GM19372 (cell line): ENCODE measurements around the gene FAM53A.

Experiments used
- ATAC-seq: cut with Tn5 transposase; IDR thresholded peaks from one replicate; pipeline ENCODE4 v1.9.1; 2021; ENCODE audit warnings: mild to moderate bottlenecking, low read depth, moderate library complexity; ENCODE audit not compliant: unreplicated experiment

Gene FAM53A

GRCh38 chr4:1663549-1663948 is 20.6 kb downstream of the FAM53A start:
- ATAC-seq: no peak

DNA sequence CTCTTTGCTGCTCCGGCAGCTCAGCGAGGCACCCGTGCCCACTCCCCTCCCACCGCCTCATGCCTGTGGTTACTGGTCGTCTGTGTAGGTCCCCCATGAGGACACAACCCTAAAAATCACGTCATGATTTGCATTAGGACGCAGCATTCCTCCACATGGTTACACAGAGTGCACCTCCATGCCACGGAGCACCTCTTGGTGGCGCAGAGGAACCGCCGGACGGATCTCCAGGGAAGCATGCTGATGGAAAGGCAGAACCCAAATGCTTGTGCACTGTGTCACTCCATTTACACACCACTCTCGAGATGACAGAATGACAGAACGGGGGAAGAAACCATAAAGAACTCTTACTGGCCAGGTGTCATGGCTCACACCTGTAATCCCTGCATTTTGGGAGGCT is 22.4 kb downstream of the FAM53A start:
- no peak for ATAC-seq

- ATAC-seq: no peak
Measured at GRCh38 chr4:1660948-1661677, 23.0 kb downstream of the FAM53A start.

DNA sequence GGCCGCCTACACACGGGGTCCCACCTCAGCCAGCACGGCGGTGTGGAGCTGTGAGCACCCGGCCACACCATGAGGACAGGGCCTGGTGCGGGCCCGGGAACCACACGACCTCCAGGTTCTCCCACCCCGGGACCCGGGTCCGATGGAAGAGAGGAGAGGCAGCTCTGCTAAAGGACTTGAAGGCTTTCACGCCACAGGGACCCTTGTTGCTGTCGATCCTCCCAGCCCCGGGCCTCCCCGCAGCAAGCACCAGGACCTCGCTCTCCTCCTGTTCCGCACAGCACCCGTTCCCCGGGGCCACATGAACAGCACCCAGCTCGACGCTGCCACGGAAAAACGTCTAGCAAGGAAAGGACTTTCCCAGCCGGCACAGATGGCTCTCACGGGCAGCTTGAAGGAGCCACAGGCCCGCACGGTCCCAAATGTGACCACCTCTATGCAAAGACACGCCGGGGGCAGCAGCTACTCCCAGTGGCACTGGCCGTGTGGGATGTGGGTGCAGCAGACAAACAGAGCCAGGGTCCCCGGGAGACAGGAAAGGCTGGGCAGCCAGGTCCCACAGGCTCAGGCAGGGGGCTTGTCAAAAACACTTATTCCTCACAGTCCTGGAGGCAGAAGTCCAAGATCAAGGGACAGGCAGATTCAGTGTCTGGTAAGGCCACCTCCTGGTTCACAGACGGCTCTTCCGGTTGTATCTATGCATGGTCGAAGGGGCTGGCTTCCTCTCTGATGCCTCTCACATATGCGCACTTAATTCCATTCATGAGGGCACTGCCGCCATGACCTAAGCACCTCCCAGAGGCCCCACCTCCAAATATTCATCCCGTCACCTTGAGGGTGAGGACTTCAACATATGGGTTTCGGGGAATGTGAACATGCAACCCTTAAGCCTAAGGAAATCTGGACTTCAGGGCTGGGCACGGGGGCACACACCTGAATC is 24.7 kb downstream of the FAM53A start:
- ATAC-seq: no peak

DNA sequence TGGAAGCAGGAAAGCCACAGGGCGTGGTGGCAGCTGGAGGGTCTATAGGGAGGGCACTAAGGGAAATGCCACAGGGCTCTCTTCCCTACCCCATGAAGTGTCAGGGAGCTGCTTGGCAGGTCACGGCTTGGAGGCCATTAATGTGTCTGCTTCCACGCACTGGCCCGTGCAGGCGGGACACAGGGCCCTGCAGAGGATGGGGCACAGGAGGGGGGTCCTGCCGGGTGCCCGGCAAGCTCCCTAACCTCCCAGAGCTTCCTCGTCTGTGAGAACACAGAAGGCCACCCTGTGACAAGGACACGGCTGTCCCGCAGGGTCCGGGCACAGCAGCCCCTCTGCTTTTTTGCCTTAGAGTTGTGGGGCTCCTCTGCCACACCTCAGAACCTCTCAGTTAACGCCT is 25.5 kb downstream of the FAM53A start:
- ATAC-seq: no peak

DNA sequence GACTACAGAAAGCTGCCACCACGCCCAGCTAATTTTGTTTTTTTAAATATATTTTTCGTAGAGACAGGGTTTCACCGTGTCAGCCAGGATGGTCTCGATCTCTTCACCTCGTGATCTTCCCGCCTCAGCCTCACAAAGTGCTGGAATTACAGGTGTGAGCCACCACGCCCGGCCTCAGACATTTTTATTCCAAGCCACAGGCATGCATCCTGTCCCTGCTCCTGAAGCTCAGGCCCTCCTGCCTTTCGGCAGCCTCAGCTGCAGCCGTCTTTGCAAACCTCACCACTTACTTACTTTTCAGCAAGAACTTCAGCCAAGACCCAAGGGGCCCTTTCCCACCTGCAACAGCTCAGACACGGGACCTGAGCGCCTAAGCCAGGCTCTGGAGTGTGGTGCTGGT is 26.0 kb downstream of the FAM53A start:
- no peak for ATAC-seq

- ATAC-seq: no peak
Measured at GRCh38 chr4:1656986-1657385, 27.1 kb downstream of the FAM53A start.

DNA sequence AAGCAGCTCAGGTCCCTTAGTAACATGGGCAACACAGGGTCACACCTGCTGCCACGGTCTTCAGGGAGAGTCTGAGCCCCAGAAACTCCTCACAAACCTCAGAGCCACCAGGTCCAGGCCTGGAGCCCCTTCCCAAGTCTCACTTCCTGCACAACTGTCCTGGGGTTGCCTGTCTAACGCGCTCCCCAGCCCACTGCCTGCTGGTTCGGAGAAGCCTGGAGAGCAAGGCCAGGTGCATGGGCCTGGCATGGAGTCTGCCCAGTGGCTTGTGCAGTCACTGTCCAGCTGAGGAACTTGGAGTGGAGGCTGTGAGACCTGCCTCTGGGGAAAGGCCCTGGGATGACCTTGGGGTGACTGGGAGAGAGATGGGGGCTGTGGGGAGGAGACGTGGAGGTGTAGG is 28.0 kb downstream of the FAM53A start:
- no peak for ATAC-seq

- no peak for ATAC-seq
Measured at GRCh38 chr4:1655676-1656075, 28.4 kb downstream of the FAM53A start.

- ATAC-seq: no peak
Measured at GRCh38 chr4:1655081-1655480, 29.0 kb downstream of the FAM53A start.

- no peak for ATAC-seq
Measured at GRCh38 chr4:1654216-1654955, 29.7 kb downstream of the FAM53A start.

- no peak for ATAC-seq
Measured at GRCh38 chr4:1653776-1654175, 30.3 kb downstream of the FAM53A start.

DNA sequence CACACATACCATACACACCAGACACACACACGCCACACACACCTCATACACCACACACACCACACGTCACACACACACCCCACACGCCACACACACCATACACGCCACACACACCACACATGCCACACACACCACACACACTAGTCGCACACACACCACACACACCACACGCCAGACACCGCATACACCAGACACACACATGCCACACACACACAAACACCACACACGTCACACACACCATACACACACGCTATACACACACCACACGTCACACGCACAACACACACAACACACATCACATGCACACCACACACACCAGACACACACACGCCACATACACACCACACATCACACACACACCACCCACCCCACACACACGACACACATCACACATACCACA is 32.0 kb downstream of the FAM53A start:
- no peak for ATAC-seq

DNA sequence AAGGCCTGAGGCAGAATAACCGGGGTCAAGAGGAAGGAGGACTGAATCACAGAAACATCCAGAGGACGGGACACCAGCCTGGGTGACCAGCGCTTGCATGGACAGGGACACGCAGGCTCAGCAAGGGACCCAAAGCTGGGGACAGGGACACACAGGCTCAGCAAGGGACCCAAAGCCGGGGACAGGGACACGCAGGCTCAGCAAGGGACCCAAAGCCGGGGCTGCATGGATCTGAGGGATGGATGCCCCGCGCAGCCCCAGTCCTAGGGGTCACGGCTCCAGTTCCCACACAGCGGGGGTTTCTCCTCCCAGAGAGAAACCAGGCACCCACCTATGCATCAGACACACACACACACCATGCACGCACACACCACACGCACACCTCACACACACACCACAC is 32.5 kb downstream of the FAM53A start:
- ATAC-seq: no peak

GRCh38 chr4:1648962-1649361 is 35.2 kb downstream of the FAM53A start:
- ATAC-seq: no peak

DNA sequence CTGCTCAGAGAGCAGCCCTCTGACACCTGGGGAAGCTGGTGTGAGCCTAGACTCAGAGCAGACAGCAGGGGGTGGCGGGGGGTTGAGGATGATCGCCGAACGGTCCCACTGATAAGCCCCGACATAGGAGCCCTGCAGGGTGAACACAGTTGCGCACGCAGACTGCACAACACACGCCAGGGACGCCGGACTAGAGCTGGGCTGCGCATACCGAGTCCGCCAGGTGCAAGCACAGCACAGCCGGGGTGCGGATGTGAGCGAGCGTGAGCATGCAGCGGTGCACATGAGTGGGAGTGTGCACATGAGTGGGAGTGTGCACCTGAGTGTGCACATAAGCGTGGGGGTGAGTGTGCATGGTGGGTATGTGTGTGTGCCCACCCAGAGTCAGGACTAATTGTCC is 36.7 kb downstream of the FAM53A start:
- ATAC-seq: no peak

DNA sequence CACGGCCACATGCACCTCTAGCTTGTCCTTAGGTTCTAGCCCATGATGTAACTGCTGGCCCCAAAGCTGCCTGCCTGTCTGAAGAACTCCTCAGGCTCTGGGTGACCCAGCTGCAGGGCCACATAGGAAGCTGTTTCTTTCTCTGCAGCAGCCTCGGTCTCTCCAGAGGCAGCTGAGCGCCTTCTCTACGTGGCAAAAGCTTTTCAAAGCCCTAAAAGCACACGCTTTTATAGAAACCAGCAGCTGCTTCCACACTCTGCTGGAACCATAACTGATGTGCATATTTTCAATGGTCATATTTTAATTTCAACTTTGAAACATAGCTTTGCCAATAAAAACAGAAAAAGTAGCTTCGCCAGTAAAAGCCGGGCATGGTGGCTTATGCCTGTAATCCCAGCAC is 37.4 kb downstream of the FAM53A start:
- no peak for ATAC-seq

- no peak for ATAC-seq
Measured at GRCh38 chr4:1644891-1645657, 39.0 kb downstream of the FAM53A start.

GRCh38 chr4:1643971-1644735 is 40.0 kb downstream of the FAM53A start:
- ATAC-seq: no peak
